ENCODE results near the gene ARL9.

DNA sequence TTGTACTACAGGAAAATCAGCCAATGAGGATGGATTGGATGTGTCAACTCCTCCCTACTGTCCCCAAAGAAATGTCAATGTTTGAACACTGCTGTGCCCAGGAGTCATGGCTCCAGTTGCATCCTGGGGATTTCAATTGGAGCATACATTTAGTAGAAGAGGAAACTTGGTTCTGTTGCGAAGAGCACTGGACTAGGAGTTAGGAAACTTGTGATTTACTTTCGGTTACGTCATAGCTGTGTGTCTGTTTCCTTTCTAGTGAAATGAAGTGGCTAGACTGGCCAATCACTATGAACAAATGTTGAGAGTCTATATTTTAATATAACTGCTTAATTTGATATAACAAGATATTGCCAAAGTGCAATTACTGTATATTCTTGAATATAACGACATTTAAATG is 35.2 kb downstream of the ARL9 start:
- TF ChIP-seq, protein P1, sequence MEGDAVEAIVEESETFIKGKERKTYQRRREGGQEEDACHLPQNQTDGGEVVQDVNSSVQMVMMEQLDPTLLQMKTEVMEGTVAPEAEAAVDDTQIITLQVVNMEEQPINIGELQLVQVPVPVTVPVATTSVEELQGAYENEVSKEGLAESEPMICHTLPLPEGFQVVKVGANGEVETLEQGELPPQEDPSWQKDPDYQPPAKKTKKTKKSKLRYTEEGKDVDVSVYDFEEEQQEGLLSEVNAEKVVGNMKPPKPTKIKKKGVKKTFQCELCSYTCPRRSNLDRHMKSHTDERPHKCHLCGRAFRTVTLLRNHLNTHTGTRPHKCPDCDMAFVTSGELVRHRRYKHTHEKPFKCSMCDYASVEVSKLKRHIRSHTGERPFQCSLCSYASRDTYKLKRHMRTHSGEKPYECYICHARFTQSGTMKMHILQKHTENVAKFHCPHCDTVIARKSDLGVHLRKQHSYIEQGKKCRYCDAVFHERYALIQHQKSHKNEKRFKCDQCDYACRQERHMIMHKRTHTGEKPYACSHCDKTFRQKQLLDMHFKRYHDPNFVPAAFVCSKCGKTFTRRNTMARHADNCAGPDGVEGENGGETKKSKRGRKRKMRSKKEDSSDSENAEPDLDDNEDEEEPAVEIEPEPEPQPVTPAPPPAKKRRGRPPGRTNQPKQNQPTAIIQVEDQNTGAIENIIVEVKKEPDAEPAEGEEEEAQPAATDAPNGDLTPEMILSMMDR (IDR thresholded peaks at IDR 0.05 in 4 of 5, conservative IDR thresholded peaks at IDR 0.05 in 1 of 5), result no peak
- TF ChIP-seq POLR2A (IDR thresholded peaks at IDR 0.05), result no peak
